HepG2 (cell line): ENCODE results near the gene OR1L8. TPM values are rescaled to one million over a fixed set of nuclear protein-coding genes. Genes with fewer than 3 reads are reported as not detected.

Source experiments
- ATAC-seq: fragments of 200-7000 bp; cut with Tn5 transposase; 3 replicates; pipeline ENCODE4 v1.9.1; 2020; ENCODE audit warnings: mild to moderate bottlenecking, moderate library complexity
- BruUV-seq: library from RNA; stranded (reverse); fragments of 400-500 nt; replicated peaks from 2 replicates; lab custom pipeline; 2021; lab: Mats Ljungman, UMichigan
- CTCF ChIA-PET: fragments of 300-600 bp; formaldehyde crosslinking; extraction: SDS; loops from one replicate; lab custom pipeline; 2021; ENCODE audit warnings: low total read pairs, inconsistent platforms, low intra/inter-chr PET ratio; lab: Yijun Ruan, JAX
- POLR2A ChIA-PET: fragments of 350-600 bp; sonication (Branson Sonifier 250); formaldehyde crosslinking; loops from one replicate; lab custom pipeline; 2020; ENCODE audit warnings: antibody characterized with exemption, inconsistent platforms; lab: Yijun Ruan, JAX
- DNase-seq: peaks from one replicate; pipeline ENCODE4 v3.0.0-alpha.2; 2015; ENCODE audit warnings: low spot score
- FAIRE-seq: peaks from 3 replicates; lab custom pipeline; 2011; peaks lifted over from hg19 to GRCh38; lab: Jason Lieb, UNC
- H2AFZ ChIP-seq: one replicate; pipeline ENCODE4 v1.6.1; 2011; ENCODE audit warnings: low read length, inconsistent platforms
- H3K27ac ChIP-seq: fragments of 300-600 bp; 3 replicates; pipeline ENCODE4 v1.8.0; 2011; ENCODE audit warnings: mixed run types, mild to moderate bottlenecking, mixed read lengths, low read length, inconsistent platforms; ENCODE audit not compliant: insufficient read depth; ENCODE audit errors: extremely low read length
- H3K27me3 ChIP-seq, 2 experiments: fragments of 200-600 bp in 1 of 2; 2 replicates in 1 of 2; 3 replicates in 1 of 2; pipeline versions ENCODE4 v1.6.0 to v1.8.0; 2011; ENCODE audit warnings: low read length in 2 of 2, mild to moderate bottlenecking in 2 of 2, moderate library complexity in 2 of 2, inconsistent platforms in 1 of 2; ENCODE audit not compliant: insufficient read depth in 2 of 2, control insufficient read depth in 1 of 2
- H3K36me3 ChIP-seq, 2 experiments: fragments of 200-600 bp in 1 of 2; replicated peaks in 1 of 2; 2 replicates in 1 of 2; 3 replicates in 1 of 2; pipeline versions ENCODE4 v1.5.1 to v1.8.0; 2011; ENCODE audit warnings: low read length in 2 of 2, inconsistent platforms in 1 of 2; ENCODE audit not compliant: insufficient read depth in 2 of 2, control insufficient read depth in 1 of 2
- H3K4me1 ChIP-seq: 2 replicates; pipeline ENCODE4 v1.5.1; 2012; ENCODE audit warnings: low read length, inconsistent platforms; ENCODE audit not compliant: insufficient read depth
- H3K4me2 ChIP-seq: 2 replicates; pipeline ENCODE4 v1.6.0; 2011; ENCODE audit warnings: low read depth, low read length, inconsistent platforms
- H3K4me3 ChIP-seq, 3 experiments: fragments of 200-600 bp in 1 of 3; sonication (generic), shearing (Covaris generic) in 1 of 3; replicated peaks in 1 of 3; 2 replicates each; pipeline ENCODE4 v1.5.1; 2011 to 2016; ENCODE audit warnings: low read length in 3 of 3, inconsistent platforms in 2 of 3, low read depth in 2 of 3, mild to moderate bottlenecking in 2 of 3, control low read depth in 1 of 3, mixed read lengths in 1 of 3; ENCODE audit not compliant: insufficient read depth in 1 of 3
- H3K79me2 ChIP-seq: one replicate; pipeline ENCODE4 v1.6.1; 2011; ENCODE audit warnings: low read length, inconsistent platforms; ENCODE audit not compliant: insufficient read depth
- H3K9ac ChIP-seq: 2 replicates; pipeline ENCODE4 v1.6.0; 2011; ENCODE audit warnings: mild to moderate bottlenecking, low read depth, low read length, inconsistent platforms; ENCODE audit not compliant: insufficient read depth
- H3K9me3 ChIP-seq: 2 replicates; pipeline ENCODE4 v1.5.1; 2012; ENCODE audit warnings: mild to moderate bottlenecking, low read length
- H4K20me1 ChIP-seq: 2 replicates; pipeline ENCODE4 v1.6.0; 2011; ENCODE audit warnings: inconsistent platforms, mild to moderate bottlenecking, low read length, moderate library complexity; ENCODE audit not compliant: insufficient read depth
- ARID5B ChIP-seq: IDR thresholded peaks from 2 replicates; pipeline ENCODE4 v1.4.0; 2020; ENCODE audit warnings: mild to moderate bottlenecking, missing genetic modification reagents
- MYNN ChIP-seq: sonication (generic); formaldehyde crosslinking; IDR thresholded peaks from 2 replicates; pipeline ENCODE4 v1.4.0; 2020; ENCODE audit warnings: mild to moderate bottlenecking, low read depth, missing genetic modification reagents
- ZNF142 ChIP-seq: sonication (generic); formaldehyde crosslinking; IDR thresholded peaks from 2 replicates; pipeline ENCODE4 v1.4.0; 2020; ENCODE audit warnings: missing genetic modification reagents
- WGBS: methylation state at CpG from one replicate; pipeline ENCODE4 v1.1.6; 2017; ENCODE audit warnings: low lambda C conversion rate; 5-methylcytosine and 5-hydroxymethylcytosine counted together
- in situ Hi-C: cut with HindIII; loops from 2 replicates; pipeline ENCODE4 v1.10.0; 2017; ENCODE audit warnings: low pct_unique_long_range_greater_than_20kb; ENCODE audit not compliant: extremely low pct_ligation_motif_present
- intact Hi-C: fragments of 100-400 bp; cut with micrococcal nuclease; formaldehyde crosslinking; loops from one replicate; pipeline ENCODE4 v1.10.0; 2022; ENCODE audit not compliant: unreplicated experiment
- polyA plus RNA-seq, 8 experiments: library from polyadenylated mRNA; depleted of rRNA in 3 of 8; stranded (reverse) in 7 of 8; unstranded in 1 of 8; fragments of >200 nt; fragmentation: Illumina TruSeq in 4 of 8; extraction: Trizol in 4 of 8; gene quantifications; 2 replicates each; pipeline versions ENCODE4 v1.2.1 to v1.2.3, GENCODE V29; 2011 to 2016; ENCODE audit warnings: low read depth in 4 of 8, missing spikeins in 1 of 8, mixed read lengths in 1 of 8; ENCODE audit not compliant: insufficient read depth in 1 of 8
- total RNA-seq, 5 experiments: library from RNA; depleted of rRNA; stranded (reverse); fragments of >200 nt; fragmentation: Illumina TruSeq; extraction: Trizol; gene quantifications; 2 replicates each; pipeline ENCODE4 v1.2.3, GENCODE V29; 2016; ENCODE audit warnings: low read depth in 1 of 5

Gene OR1L8
- total and polyA plus RNA-seq, 2 of the 13 experiments (the other 11 are each of a cell fraction or from before 2014, with no cell fraction given) = not detected

- TF ChIP-seq ZNF142 (CRISPR knock-in tag) = no peak
Observed at GRCh38 chr9:122526602-122527001, 56.6 kb downstream of the OR1L8 start (continued).

- 49% methylated on average over 3 of the region's 3 CpGs for WGBS
- ATAC-seq (no peak), DNase-seq (no peak), FAIRE-seq (no peak)
- Histone ChIP-seq H3K4me1 (no peaks in the 10 kb centered on the region), H3K36me3 (no peaks in the 10 kb centered on the region), H3K79me2 (no peaks in the 10 kb centered on the region), H4K20me1 (no peaks in the 10 kb centered on the region), H3K9me3 (no peaks in the 10 kb centered on the region), H3K9ac (no peak overlapping the region), H3K27me3 (peaks cover 0 to 2% of the 10 kb centered on the region in 2 experiments; a peak in 1 of 5 replicates), H3K27ac (no peak overlapping the region), H2AFZ (no peak overlapping the region), H3K4me2 (no peak overlapping the region), H3K4me3 (no peak overlapping the region)
- ChIA-PET CTCF (no interaction called here), POLR2A (no interaction called here)
- intact Hi-C loops = no loop called here
- in situ Hi-C loops = no loop called here
- no TSS peak for BruUV-seq
- TF ChIP-seq MYNN (no peak), ARID5B (no peak)
Observed at GRCh38 chr9:122519376-122519775, 63.8 kb downstream of the OR1L8 start.
